ENCODE results near the gene LIPH.

Gene LIPH

DNA sequence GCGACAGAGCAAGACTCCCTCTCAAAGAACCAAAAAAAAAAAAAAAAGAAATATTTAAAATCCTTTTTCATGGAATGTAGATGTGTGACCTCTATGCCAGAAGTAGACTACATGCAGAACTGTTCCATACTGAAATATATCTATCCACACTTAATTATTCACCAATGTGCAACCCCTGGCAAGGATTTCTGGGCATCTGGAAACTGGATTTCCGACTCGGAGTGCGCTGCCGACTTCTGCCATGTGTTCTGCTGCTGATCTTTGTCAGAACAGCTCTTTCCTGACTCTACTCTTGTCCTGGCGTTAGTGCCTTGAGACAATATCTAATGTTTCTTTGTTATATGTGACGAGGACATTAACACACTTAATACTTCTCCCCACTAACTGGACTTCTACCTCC lies 11.7 kb downstream of the LIPH start:
- DNase-seq (ENCODE audit: low read depth in 2 of 2, low spot score in 1 of 2), result no peak

DNA sequence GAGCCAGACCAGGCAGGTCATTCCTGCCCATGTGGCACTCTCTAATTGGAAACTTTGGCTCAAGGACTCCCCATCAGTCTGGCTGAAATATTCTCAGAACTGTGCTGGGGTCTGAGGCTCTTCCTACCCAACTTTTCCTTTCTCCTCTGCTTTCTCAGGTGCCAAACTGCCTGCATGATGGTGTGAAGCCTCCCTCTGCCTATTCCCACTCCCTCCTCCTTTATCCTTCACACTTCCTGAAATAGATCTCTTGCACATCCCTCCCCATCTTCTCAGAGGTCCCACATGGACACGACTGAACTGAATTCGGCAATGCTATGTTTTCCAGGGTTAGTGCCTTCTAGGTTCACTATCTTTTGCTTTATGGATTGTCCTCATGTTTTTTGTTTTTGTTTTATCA lies 12.5 kb downstream of the LIPH start:
- DNase-seq (ENCODE audit: low read depth in 2 of 2, low spot score in 1 of 2), result no peak

GRCh38 chr3:185537369-185537970 lies 14.9 kb downstream of the LIPH start:
- DNase-seq (ENCODE audit: low read depth in 2 of 2, low spot score in 1 of 2), result no peak

DNA sequence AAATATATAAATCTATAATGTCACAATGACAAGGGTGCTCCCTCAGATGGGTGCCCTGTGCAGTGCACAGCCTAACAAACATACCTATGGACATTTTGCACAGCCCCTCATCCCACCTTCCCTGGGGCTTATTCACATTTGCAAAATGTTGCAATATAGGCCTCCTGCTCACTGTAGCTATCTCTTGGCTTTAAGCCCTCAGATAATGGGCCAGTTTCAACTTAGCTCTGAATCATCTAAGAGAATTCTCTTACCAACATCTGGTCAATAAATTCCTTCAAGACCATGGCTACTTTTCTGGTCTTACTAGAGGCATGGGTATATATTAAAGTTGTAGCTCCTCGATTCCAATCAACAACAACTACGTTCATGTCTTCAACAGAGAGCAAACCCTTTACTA lies 17.9 kb downstream of the LIPH start:
- DNase-seq (ENCODE audit: low read depth in 2 of 2, low spot score in 1 of 2), result no peak

- no peak for DNase-seq (ENCODE audit: low read depth in 2 of 2, low spot score in 1 of 2)
Measured at GRCh38 chr3:185532901-185533300, 19.5 kb downstream of the LIPH start.

GRCh38 chr3:185530856-185531255 lies 21.5 kb downstream of the LIPH start:
- DNase-seq (ENCODE audit: low read depth in 2 of 2, low spot score in 1 of 2), result no peak

- no peak for DNase-seq (ENCODE audit: low read depth in 2 of 2, low spot score in 1 of 2)
Measured at GRCh38 chr3:185528532-185528931, 23.9 kb downstream of the LIPH start.

DNA sequence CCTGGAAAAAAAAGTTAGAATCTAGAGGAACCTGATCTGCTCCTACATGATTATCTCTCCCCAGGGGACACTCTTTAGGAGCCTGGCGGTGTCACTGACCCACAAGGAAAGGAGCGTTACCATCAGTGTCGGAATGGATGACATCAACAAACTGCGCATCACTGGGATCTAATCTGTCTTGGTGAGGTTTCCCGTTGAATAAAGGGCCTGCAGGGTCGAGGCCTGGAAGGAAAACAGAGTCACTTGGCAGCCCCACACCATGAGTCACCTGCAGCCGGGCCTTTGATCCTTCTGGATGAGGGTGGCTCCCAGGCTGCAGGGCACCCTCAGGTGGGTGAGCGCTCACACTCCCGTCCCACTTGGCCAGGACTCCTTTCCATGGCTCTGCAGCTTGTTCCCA lies 25.0 kb downstream of the LIPH start:
- no peak for DNase-seq (ENCODE audit: low read depth in 2 of 2, low spot score in 1 of 2)

DNA sequence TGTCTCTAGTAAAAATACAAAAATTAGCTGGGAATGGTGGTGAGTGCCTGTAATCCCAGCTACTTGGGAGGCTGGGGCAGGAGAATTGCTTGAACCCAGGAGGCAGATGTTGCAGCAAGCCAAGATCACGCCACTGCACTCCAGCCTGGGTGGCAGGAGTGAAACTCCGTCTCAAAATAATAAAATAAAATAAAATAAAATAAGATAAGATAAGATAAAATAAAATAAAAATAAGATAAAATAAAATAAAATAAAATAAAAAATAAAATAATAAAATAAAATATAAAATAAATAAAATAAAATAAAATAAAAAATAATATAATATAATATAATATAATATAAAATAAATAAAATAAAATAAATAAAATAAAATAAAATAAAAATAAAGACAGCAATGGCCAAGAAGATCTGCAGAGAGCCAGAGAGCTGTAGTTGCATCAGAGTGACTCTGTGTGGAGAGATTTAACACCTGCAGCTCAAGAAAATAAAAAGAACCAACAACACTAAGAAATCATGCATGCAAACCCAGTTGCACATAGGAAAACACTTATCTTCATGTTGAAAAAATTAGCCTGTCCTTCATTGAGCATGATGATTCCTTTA lies 25.9 kb downstream of the LIPH start:
- DNase-seq (ENCODE audit: low read depth in 2 of 2, low spot score in 1 of 2), result no peak

DNA sequence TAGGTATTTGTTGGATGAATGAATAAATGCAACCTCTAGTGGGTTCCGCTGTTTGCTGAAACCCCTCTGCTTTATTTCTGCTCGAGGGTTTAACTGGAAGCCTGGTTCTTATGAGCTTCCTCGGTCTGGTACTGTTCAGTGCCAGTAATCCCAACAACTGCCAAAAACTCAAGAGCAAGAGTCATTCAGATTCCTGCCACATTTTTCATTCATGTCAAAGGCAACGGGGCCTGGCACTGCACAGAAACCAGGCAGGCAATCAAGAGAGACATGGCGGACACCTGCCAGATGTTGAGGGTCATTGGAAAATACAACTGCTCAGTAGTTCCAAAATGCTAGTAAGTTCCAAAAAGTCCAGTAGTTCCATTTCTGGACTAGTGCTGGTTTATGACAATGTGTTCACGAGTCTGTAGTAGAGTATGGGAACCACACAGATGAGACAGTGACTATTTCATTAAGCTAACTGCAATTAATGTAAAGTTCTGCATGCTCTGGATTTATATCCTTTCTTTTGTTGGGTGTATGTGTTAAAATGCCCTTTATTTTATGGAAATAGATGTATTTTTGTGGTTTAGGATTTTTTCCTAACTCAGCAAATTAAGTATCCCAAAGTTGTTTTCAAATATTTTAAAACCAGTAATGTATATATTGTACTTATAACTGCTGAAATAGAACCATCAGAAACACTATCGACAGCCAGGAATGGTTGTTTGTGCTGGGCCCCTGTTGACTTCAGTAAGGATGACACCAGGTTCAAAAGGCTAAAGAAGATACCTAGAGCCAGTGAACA lies 30.8 kb downstream of the LIPH start:
- DNase-seq (ENCODE audit: low read depth in 2 of 2, low spot score in 1 of 2), result no peak

GRCh38 chr3:185519021-185519420 lies 33.4 kb downstream of the LIPH start:
- DNase-seq (ENCODE audit: low read depth in 2 of 2, low spot score in 1 of 2), result no peak

GRCh38 chr3:185517387-185518130 lies 34.8 kb downstream of the LIPH start:
- DNase-seq (ENCODE audit: low read depth in 2 of 2, low spot score in 1 of 2), result no peak

DNA sequence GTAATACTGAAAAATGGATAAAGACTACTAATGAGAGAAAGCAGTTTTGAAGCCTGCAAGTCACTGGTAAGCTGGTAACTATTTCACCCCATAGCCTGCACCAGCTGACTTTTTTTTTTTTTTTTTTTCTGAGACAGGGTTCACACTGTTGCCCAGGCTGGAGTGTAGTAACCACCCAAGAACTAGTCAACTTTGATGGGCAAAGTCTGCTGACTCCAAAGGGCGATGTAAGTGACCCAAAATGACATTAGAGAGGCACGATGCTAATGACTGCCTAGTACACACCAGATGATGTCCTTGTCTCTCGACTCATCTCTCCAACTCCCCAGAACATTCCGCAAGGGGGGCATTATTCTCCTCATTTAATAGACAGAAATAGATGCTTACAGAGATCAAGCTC lies 40.7 kb downstream of the LIPH start:
- no peak for DNase-seq (ENCODE audit: low read depth in 2 of 2, low spot score in 1 of 2)

DNA sequence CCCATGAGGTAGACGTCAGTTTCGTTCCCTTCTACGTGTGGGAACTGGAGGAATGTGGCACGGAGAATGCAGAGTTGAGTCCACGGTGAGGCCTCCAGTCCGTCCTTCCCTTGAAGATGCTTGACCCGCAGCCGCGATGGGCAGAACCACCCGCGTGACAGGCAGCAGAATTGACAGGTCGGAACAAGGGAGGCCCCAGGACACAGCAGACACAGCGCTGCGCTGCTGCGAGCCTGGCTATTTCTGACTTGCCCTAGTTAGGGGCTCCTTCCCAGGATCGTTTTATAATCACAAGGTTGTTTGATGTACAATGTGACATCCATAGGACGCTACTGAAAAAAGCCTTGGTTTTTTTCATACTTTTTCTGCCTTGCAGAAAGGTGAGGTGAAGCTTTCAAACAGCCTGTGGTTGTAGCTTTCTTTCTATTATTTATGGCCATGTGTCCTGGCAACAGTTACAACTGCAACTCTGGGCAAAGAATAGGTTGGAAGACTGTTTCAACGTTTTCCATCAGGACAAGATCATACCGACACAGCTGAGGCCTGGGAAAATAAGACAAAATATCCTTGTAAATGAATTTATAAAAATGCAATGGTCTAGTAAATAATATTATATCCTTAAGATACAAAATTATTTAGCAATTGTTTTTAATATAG lies 43.9 kb downstream of the LIPH start:
- DNase-seq (ENCODE audit: low read depth in 2 of 2, low spot score in 1 of 2), result no peak

- DNase-seq (ENCODE audit: low read depth in 2 of 2, low spot score in 1 of 2), result no peak
Measured at GRCh38 chr3:185507883-185508282, 44.5 kb downstream of the LIPH start.

DNA sequence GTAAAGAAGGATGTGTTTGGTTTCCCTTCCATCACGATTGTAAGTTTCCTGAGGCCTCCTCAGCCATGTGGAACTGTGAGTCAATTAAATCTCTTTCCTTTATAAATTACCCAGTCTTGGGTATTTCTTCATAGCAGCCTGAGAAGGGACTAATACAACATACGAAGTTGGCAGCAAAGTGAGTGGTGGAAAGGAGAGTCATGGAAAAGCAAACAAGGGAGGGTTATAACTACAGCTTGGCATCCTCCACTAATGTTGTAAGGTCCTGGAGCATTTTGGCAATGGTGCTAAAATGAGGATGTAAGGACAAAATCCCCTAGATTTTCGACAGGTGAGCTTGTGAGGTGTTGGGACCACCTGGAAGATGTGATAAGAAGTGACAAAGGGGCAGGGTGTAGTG lies 47.8 kb downstream of the LIPH start:
- DNase-seq (ENCODE audit: low read depth in 2 of 2, low spot score in 1 of 2), result no peak

DNA sequence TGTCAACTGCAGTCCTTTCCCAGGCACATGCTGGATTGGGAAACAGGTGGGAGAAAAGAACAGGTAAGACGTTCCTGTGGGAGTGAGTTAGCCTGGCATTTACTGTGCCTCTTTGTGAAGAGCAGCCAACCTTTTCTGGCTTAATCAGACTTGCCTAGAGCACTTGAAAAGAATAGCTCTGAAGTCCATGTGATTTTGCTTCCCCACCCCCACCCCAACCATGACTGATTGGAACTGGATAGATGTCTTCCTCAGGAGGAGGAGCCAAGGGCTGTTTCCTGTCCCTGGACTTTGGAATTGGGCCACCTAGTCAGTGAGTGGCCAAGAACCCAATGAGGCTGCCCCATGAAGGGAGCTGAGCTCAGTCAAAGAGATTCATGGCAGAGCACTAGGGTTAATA lies 48.9 kb downstream of the LIPH start:
- DNase-seq (ENCODE audit: low read depth in 2 of 2, low spot score in 1 of 2), result no peak

GRCh38 chr3:185502987-185503386 lies 49.4 kb downstream of the LIPH start:
- no peak for DNase-seq (ENCODE audit: low read depth in 2 of 2, low spot score in 1 of 2)

DNA sequence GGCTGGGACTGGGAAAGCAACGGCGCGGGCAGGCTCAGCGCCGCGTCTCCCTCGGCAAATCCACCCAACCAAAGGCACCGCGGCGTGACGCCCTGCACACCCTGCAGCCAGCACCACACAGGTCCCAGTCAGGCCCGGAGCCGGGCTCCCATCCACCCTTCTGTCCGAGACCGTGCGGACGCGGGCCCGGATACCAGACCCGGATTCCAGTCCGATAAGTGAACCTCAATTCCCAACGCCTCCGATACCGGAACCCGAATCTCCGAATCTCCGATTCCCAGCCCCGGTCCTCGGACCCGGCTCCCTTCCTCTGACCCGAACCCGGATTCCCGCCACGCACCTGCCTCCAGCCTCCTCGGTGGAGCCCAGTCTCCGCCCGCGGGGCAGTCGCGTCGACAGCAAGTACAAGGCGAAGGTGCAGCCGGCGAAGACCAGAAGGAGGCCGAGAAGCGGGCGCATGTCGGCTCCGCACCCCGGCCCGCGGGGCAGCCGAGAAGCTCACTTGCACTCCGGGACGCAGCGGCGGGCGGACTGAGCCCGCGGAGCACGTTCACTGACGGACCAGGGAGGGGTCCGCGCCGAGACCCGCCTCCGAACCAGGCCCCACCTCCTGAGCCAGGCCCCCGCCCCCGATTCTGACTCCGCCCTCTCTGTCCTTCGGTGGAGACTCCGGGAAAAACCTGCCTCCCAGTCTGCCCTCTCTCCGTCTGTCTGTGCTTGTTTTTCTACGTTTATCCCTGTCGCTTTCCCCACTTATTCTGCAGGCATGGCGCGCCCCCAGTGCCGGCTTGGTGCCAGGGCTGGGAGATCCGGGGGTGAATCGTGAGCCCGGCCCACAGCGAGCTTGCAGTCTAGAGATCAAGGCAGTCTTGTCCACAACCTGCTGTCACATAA lies 53.6 kb downstream of the LIPH start, which contains the start of gene TMEM41A:
TSS of gene TMEM41A (minus strand) at position 533 of the 894 bp plus-strand sequence. CDS start at position 459, 74 bp downstream.
- DNase-seq (ENCODE audit: low read depth in 2 of 2, low spot score in 1 of 2), result peak; percentile 73 to 76

DNA sequence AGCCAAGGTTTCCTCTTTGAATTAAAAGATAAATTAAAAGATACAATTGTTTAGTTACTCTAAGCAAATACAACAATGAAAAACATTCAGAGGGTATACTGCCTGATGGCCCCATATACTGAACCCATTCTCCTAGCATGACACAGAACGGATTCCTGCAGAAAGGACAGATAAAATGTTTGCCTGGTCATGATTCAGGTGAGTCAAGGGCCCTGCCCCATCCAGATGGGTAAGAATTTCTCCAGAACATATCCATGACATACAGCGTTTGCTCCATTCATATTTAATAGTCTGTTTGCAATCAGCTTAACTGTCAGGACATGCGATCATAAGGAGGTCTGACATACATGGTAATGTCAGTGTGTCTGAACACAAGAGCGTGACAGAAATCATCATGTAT lies 62.1 kb downstream of the LIPH start:
- no peak for DNase-seq (ENCODE audit: low read depth in 2 of 2, low spot score in 1 of 2)

All from stimulated activated CD8-positive, alpha-beta memory T cell treated with anti-CD3 and anti-CD28 coated beads, Interleukin-4, amount 100 ng/mL, for 1 hour (primary cell).